Stimulated activated CD4-positive, alpha-beta T cell treated with anti-CD3 and anti-CD28 coated beads, Interleukin-15, amount 100 ng/mL, for 24 hours (primary cell): Measurements from ENCODE around the gene KCNQ4.
A peak's percentile ranks its signal among the peaks of the same experiment; 100 is the strongest.

ENCODE experiments used
- DNase-seq: peaks from one replicate; pipeline ENCODE4 v3.0.0-alpha.2; 2020

The KCNQ4 gene

DNA sequence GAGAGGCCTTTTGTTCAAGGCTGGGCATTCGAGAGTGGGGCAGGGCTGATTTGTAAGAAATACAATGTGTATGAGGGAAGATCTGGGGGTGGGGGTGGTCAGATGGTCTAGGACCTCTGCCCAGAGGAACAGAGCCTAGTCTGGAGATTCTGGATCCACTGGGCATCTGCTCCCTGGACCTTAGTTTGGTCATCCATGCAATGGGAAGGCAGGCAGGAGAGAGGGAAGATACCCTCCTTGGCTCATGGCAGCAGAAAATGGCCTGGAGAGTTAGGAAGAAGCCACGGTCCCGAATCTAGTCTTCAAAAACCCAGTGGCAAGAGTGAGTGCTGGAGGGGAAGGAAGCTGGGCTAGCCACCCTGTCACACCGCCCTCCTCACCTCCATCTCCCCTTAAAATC lies 39.8 kb downstream of the KCNQ4 start:
- DNase-seq: no peak

- no peak for DNase-seq
Observed at GRCh38 chr1:40823983-40824382, 40.4 kb downstream of the KCNQ4 start.

DNA sequence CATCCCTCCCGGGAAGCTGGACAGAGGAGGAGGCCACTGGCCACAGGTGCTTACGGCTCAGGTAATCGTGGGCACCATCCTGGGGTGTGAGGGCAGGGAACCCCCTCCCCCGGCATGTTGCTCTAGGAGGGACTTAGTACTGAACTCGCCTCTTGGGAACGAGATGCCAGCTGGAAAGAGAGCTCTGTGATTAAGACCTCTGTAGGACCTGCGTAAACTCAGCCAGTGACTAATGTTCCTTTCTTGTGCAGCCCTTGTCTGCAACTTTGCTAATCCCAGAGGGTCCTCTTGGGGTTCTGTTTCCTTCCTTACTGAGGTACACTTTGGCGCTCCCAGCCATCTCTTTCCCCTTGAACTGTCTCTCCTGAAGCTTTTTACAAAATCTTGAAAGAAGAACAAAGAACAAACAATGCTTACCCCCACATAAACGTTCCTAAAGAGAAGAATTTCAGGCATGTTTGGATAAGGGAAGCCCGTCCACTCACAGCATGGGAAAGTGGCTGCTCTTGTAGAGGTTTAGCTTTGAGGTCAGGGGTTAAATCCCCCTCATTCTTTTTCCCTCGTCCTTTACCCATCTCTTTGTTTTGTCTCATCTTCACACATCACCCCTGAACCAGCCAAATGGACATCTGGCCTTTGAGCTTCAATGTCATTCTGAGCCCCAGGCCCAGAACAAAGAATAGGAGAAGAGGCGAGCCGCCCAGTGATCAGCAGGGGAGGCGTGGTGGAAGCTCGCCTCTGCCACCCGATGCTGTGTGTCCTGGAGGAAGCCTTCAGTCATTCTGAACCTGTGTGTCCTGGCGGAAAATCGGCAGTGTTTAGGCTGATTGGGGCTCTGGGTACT lies 41.2 kb downstream of the KCNQ4 start:
- DNase-seq: no peak

- DNase-seq: peak; percentile 10
Observed at GRCh38 chr1:40825435-40825788, 41.8 kb downstream of the KCNQ4 start.

- no peak for DNase-seq
Observed at GRCh38 chr1:40825996-40826395, 42.4 kb downstream of the KCNQ4 start.

DNA sequence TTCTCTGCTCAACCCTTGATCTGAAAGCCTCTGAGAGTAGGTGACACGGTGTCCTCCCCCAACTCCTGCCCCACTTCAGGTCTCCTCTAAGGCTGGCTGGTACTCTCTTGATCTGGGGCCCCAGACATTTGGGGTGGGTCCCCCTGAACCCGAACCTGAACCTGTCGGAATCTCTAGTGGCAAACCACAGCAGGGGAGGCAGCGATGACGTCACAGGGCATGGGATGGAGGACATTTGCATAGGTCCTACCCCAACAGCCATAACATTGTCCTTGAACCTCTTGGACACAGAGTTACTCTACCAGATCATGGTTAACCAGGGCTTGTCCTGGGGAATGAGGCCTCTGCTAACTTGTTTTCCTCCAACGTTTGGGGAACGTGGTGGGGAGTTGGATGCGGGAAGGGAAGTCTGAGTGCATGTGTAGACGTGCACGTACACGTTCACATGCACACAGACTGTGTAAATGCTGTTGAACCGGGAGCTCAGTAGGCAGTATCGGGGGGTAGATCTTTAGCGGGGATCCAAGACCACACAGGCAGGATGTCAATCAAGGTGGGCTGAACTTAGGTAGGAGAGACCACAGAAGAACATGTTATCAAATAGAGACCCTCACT lies 46.2 kb downstream of the KCNQ4 start:
- DNase-seq: no peak

GRCh38 chr1:40830419-40830943 lies 46.9 kb downstream of the KCNQ4 start:
- no peak for DNase-seq

GRCh38 chr1:40831001-40831732 lies 47.6 kb downstream of the KCNQ4 start:
- no peak for DNase-seq

GRCh38 chr1:40833979-40834378 lies 50.4 kb downstream of the KCNQ4 start:
- DNase-seq: no peak

- DNase-seq: no peak
Observed at GRCh38 chr1:40834968-40835545, 51.5 kb downstream of the KCNQ4 start.

- DNase-seq: no peak
Observed at GRCh38 chr1:40836283-40836682, 52.7 kb downstream of the KCNQ4 start.

GRCh38 chr1:40837601-40838000 lies 54.0 kb downstream of the KCNQ4 start:
- no peak for DNase-seq

GRCh38 chr1:40838045-40838979 lies 54.7 kb downstream of the KCNQ4 start:
- DNase-seq: no peak

DNA sequence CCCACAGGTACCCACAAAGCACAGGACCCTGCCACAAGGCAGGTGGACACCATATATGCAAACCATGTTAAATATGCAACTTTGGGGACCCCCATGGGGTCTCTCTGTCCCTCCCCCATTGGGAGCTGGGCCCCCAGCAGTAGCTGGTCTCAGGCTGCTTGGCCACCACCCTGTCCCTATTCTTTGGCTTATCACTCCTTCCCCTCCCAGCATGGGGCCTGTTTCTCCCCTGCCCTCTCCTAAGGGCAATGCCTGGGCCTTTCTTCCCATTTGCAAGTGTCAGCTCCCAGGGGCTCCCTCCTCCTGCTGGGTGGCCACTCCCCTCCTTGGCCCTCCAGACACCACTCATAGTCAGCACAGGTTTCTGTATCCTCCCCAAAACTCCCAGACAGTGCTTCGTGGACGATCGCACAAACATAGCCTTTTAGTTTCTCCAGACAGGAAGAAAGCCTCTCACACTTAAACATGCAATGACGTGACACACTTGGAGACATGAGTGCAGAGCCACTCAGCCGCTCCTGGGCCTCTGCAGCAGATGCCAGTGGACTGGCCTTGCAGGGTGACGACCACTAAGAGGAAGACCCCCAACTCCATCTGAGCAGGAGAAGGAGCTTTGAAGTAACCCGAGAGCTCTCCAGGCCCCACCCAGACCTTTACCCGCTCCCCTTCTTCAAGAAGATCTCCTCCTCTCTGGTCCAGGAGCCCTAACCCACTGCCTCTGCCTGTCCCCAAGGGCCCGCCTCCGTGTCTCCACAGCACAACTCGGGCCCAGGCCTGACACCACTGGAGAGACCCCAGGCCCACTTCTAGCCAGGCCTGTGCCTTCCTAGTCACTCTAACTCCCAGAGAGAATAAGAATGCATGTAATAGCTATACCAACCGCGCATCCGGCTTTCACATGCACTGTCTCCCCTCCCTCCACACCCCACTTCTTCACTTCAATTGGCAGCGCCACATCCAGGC lies 55.7 kb downstream of the KCNQ4 start:
- no peak for DNase-seq

DNA sequence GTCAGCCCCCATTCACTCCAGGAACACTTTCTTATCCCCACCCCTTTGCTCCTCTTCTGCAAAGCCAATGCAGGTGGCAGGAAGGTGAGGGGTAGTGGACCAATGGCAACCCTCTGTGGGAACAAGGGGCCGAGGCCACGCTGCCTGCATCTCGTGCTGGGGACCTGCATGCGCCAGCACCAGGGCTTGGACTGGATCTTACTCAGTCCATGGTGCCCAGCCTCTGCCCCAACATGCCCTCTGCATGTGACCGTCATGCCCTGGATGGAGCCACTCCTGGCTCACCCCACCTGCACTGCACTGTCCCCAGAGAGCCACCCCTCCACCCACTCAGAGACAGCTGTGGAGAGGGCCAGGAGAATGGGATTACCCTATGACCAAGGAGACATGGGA lies 56.4 kb downstream of the KCNQ4 start:
- no peak for DNase-seq

DNA sequence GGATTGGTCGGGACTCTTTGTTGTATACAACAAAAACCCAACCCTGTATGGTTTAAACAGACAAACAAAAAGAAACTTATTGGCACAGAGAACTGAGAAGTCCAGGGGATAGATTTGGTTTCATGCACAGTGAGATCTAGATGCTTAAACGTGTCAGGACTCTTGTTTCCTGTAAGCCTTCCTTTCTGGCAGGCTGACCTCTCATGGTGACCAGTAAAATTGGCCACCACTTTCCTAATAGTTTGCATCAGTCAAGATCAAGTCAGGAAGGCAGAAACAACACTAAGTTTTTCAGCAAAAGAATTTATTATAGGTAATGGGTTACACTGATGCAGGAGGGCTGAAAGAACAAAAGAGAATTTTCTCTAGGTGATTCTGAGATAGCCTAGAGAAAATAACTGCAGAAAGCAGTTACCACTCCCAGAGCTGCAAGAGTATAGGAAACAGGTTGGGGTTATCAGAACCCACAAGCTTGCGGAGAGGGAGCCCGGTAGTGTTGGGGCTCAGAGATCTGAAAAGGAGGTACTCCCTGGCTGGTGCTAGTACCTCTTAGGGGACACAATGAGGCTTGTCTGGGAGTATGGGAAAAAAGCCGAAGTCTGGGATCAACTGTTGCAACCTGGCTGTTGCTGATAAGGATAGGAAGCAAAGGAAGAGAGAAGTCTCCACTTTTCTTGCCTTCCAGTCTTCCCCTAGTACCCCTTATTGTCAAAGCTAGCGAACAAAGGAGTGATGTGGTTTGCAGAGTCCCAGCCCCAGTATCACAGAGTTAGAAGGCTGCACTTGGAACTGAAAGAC lies 57.1 kb downstream of the KCNQ4 start:
- no peak for DNase-seq

DNA sequence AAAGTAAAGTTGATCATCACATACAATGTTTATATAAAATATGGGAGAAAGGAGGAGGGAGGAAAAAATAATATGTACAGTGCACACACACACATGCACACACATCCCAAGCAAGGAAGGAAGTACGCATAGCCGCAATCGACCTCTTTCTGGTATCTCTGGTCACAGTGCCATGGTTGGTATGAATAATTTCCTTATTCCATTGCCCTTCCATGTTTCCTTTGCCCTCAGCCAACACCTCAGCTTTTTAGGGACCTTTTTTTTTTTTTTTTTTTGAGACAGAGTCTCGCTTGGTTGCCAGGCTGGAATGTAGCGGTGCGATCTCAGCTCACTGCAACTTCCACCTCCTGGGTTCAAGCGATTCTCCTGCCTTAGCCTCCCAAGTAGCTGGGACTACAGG lies 58.0 kb downstream of the KCNQ4 start:
- no peak for DNase-seq

DNA sequence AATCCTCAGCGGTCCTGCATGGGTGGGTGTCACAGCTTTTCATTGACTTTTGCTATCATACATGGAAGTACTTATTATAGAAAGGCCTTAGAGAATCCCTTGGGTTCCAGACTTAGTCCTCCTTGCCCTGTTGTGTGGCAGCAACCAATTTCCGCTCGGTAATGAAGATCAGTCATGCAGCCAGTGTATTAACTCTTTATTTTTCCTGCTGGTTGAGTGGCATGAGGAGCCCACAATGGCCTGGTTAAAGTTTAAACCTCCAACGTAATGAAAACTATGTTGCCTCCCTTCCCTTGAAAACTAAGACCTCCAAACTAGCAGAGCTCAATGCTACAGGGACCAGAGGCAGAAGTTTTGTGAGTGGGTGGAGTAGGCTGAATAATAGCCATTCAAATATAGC lies 58.6 kb downstream of the KCNQ4 start:
- DNase-seq: no peak

GRCh38 chr1:40842691-40843090 lies 59.1 kb downstream of the KCNQ4 start:
- no peak for DNase-seq

GRCh38 chr1:40844079-40844478 lies 60.5 kb downstream of the KCNQ4 start:
- no peak for DNase-seq
